GM12874 (cell line): ENCODE data around the gene ITPRID1.

Experiments
- CTCF ChIP-seq: IDR thresholded peaks from 2 replicates; pipeline ENCODE4 v1.5.1; 2011; ENCODE audit warnings: low read depth, mild to moderate bottlenecking, control low read depth, low read length, moderate library complexity; ENCODE audit not compliant: insufficient read depth

Gene ITPRID1

GRCh38 chr7:31494421-31494820 lies 19.5 kb upstream of the ITPRID1 start:
- TF ChIP-seq CTCF = no peak

GRCh38 chr7:31495653-31496052 lies 18.2 kb upstream of the ITPRID1 start:
- TF ChIP-seq CTCF = no peak

GRCh38 chr7:31497516-31497915 lies 16.4 kb upstream of the ITPRID1 start:
- TF ChIP-seq CTCF = no peak

GRCh38 chr7:31500656-31501055 lies 13.2 kb upstream of the ITPRID1 start:
- TF ChIP-seq CTCF = no peak

- TF ChIP-seq CTCF = no peak
These were observed 5.1 kb upstream of the ITPRID1 start for GRCh38 chr7:31508823-31509222.

- TF ChIP-seq CTCF = no peak
These were observed 1.7 kb upstream of the ITPRID1 start for GRCh38 chr7:31512166-31512565.

GRCh38 chr7:31516680-31517502 lies 3.0 kb downstream of the ITPRID1 start:
- TF ChIP-seq CTCF = no peak

GRCh38 chr7:31517513-31517912 lies 3.6 kb downstream of the ITPRID1 start:
- no peak for TF ChIP-seq CTCF
